Suprapubic skin (tissue), 4 donors: ENCODE measurements around the gene STARD13.

Experiments
- CTCF ChIP-seq, 2 donors: fragments of 200-600 bp in 1 of 2; fragments of 450-650 bp in 1 of 2; sonication (generic) in 1 of 2; IDR thresholded peaks; one replicate each; pipeline ENCODE4 v1.5.1; 2016 to 2019; ENCODE audit warnings: antibody characterized with exemption in 2 of 2, mild to moderate bottlenecking in 1 of 2, moderate library complexity in 1 of 2
- EP300 ChIP-seq: sonication (generic); formaldehyde crosslinking; IDR thresholded peaks from one replicate; pipeline ENCODE4 v1.6.1; 2017; ENCODE audit warnings: antibody characterized with exemption
- POLR2AphosphoS5 ChIP-seq, 3 donors: sonication (generic); formaldehyde crosslinking; IDR thresholded peaks; one replicate each; pipeline ENCODE4 v1.6.1; 2017; ENCODE audit warnings: antibody characterized with exemption in 3 of 3

GRCh38 chr13:33114146-33114545, 171.4 kb downstream of the STARD13 start:
- no peak for TF ChIP-seq CTCF (IDR thresholded peaks at IDR 0.05)
- TF ChIP-seq POLR2AphosphoS5 (IDR thresholded peaks at IDR 0.05) = no peak
- no peak for TF ChIP-seq EP300
